ENCODE measurements around the gene TSPAN3.

- TF ChIP-seq CTCF (IDR thresholded peaks at IDR 0.05; ENCODE audit: low read depth, low read length, poor library complexity, severe bottlenecking): no peak
- no peak for TF ChIP-seq EZH2phosphoT487 (IDR thresholded peaks at IDR 0.05; ENCODE audit: borderline replicate concordance, low read length)
Measured at GRCh38 chr15:77085297-77085696, 14.4 kb upstream of the TSPAN3 start.

All from DOHH2 (cell line).